HepG2 (cell line): Measurements from ENCODE around the gene KCNQ1OT1.

Source experiments
- KMT2B ChIP-seq: IDR thresholded peaks from 2 replicates; pipeline ENCODE4 v1.6.1; 2016; ENCODE audit warnings: missing genetic modification reagents, missing compliant biosample characterization
- TBL1XR1 ChIP-seq: fragments of 150-350 bp; IDR thresholded peaks from 2 replicates; pipeline ENCODE4 v1.6.1; 2014; ENCODE audit warnings: borderline replicate concordance, low read length; ENCODE audit not compliant: partially characterized antibody
- U2AF1 ChIP-seq: fragments of 200-400 bp; formaldehyde crosslinking; optimal IDR thresholded peaks from 2 replicates; pipeline ENCODE3; 2017; ENCODE audit warnings: mild to moderate bottlenecking, low read depth, low read length
- ZNF383 ChIP-seq: sonication (generic); formaldehyde crosslinking; IDR thresholded peaks from 2 replicates; pipeline ENCODE4 v1.4.0; 2020; ENCODE audit warnings: missing genetic modification reagents, mild to moderate bottlenecking, borderline replicate concordance
- TF ChIP-seq, protein P1 (sequence below): sonication (generic); formaldehyde crosslinking; IDR thresholded peaks from 2 replicates; pipeline ENCODE4 v1.4.0; 2020; ENCODE audit warnings: missing genetic modification reagents, borderline replicate concordance
- TF ChIP-seq, protein P2 (sequence below): sonication (generic); formaldehyde crosslinking; IDR thresholded peaks from 2 replicates; pipeline ENCODE4 v1.4.0; 2020; ENCODE audit warnings: mild to moderate bottlenecking, low read depth, missing genetic modification reagents
- TF ChIP-seq, protein P3 (sequence below): sonication (generic); formaldehyde crosslinking; IDR thresholded peaks from 2 replicates; pipeline ENCODE4 v1.4.0; 2020; ENCODE audit warnings: missing genetic modification reagents, mild to moderate bottlenecking, borderline replicate concordance
- TF ChIP-seq, protein P4 (sequence below): sonication (generic); formaldehyde crosslinking; IDR thresholded peaks from 2 replicates; pipeline ENCODE4 v1.5.0; 2020; ENCODE audit warnings: mild to moderate bottlenecking, missing genetic modification reagents, moderate library complexity

DNA sequence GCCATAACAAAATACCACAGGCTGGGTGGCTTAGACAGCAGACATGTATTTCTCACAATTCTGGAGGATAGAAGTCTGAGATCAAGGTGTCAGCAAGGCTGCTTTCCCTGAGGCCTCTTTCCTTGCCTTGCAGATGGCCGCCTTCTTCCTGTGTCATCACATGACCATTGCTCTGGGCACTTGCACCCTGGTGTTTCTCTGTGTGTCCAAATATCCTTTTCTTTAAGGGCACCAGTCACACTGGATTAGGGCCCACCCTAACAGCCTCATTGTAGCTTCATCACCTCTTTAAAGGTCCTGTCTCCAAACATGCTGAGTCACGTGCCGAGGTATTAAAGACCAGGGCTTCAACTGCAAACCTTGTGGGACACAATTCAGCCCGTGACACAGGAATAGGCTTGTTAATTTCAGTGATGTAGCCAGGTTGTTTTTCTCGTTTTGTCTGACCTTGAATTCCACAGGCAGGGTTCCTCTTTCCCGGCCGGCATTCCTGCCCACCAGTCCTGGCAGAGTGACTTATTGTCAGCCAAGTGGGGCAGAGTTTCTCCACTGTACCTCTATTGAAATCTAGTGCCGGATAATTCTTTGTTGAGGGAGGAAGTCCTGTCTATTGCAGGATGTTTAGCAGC lies 100.1 kb downstream of the KCNQ1OT1 start:
- no peak for TF ChIP-seq U2AF1
- TF ChIP-seq, protein P1, sequence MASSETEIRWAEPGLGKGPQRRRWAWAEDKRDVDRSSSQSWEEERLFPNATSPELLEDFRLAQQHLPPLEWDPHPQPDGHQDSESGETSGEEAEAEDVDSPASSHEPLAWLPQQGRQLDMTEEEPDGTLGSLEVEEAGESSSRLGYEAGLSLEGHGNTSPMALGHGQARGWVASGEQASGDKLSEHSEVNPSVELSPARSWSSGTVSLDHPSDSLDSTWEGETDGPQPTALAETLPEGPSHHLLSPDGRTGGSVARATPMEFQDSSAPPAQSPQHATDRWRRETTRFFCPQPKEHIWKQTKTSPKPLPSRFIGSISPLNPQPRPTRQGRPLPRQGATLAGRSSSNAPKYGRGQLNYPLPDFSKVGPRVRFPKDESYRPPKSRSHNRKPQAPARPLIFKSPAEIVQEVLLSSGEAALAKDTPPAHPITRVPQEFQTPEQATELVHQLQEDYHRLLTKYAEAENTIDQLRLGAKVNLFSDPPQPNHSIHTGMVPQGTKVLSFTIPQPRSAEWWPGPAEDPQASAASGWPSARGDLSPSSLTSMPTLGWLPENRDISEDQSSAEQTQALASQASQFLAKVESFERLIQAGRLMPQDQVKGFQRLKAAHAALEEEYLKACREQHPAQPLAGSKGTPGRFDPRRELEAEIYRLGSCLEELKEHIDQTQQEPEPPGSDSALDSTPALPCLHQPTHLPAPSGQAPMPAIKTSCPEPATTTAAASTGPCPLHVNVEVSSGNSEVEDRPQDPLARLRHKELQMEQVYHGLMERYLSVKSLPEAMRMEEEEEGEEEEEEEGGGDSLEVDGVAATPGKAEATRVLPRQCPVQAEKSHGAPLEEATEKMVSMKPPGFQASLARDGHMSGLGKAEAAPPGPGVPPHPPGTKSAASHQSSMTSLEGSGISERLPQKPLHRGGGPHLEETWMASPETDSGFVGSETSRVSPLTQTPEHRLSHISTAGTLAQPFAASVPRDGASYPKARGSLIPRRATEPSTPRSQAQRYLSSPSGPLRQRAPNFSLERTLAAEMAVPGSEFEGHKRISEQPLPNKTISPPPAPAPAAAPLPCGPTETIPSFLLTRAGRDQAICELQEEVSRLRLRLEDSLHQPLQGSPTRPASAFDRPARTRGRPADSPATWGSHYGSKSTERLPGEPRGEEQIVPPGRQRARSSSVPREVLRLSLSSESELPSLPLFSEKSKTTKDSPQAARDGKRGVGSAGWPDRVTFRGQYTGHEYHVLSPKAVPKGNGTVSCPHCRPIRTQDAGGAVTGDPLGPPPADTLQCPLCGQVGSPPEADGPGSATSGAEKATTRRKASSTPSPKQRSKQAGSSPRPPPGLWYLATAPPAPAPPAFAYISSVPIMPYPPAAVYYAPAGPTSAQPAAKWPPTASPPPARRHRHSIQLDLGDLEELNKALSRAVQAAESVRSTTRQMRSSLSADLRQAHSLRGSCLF (CRISPR knock-in tag), result no peak
- TF ChIP-seq KMT2B, result no peak
- TF ChIP-seq, protein P2, sequence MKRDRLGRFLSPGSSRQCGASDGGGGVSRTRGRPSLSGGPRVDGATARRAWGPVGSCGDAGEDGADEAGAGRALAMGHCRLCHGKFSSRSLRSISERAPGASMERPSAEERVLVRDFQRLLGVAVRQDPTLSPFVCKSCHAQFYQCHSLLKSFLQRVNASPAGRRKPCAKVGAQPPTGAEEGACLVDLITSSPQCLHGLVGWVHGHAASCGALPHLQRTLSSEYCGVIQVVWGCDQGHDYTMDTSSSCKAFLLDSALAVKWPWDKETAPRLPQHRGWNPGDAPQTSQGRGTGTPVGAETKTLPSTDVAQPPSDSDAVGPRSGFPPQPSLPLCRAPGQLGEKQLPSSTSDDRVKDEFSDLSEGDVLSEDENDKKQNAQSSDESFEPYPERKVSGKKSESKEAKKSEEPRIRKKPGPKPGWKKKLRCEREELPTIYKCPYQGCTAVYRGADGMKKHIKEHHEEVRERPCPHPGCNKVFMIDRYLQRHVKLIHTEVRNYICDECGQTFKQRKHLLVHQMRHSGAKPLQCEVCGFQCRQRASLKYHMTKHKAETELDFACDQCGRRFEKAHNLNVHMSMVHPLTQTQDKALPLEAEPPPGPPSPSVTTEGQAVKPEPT, result no peak
- TF ChIP-seq, protein P3, sequence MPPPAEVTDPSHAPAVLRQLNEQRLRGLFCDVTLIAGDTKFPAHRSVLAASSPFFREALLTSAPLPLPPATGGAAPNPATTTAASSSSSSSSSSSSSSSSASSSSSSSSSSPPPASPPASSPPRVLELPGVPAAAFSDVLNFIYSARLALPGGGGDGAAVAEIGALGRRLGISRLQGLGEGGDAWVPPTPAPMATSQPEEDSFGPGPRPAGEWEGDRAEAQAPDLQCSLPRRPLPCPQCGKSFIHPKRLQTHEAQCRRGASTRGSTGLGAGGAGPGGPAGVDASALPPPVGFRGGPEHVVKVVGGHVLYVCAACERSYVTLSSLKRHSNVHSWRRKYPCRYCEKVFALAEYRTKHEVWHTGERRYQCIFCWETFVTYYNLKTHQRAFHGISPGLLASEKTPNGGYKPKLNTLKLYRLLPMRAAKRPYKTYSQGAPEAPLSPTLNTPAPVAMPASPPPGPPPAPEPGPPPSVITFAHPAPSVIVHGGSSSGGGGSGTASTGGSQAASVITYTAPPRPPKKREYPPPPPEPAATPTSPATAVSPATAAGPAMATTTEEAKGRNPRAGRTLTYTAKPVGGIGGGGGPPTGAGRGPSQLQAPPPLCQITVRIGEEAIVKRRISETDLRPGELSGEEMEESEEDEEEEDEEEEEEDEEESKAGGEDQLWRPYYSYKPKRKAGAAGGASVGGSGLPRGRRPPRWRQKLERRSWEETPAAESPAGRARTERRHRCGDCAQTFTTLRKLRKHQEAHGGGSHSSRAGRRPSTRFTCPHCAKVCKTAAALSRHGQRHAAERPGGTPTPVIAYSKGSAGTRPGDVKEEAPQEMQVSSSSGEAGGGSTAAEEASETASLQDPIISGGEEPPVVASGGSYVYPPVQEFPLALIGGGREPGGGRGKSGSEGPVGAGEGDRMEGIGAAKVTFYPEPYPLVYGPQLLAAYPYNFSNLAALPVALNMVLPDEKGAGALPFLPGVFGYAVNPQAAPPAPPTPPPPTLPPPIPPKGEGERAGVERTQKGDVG (CRISPR knock-in tag), result no peak
- TF ChIP-seq TBL1XR1, result no peak
- TF ChIP-seq, protein P4, sequence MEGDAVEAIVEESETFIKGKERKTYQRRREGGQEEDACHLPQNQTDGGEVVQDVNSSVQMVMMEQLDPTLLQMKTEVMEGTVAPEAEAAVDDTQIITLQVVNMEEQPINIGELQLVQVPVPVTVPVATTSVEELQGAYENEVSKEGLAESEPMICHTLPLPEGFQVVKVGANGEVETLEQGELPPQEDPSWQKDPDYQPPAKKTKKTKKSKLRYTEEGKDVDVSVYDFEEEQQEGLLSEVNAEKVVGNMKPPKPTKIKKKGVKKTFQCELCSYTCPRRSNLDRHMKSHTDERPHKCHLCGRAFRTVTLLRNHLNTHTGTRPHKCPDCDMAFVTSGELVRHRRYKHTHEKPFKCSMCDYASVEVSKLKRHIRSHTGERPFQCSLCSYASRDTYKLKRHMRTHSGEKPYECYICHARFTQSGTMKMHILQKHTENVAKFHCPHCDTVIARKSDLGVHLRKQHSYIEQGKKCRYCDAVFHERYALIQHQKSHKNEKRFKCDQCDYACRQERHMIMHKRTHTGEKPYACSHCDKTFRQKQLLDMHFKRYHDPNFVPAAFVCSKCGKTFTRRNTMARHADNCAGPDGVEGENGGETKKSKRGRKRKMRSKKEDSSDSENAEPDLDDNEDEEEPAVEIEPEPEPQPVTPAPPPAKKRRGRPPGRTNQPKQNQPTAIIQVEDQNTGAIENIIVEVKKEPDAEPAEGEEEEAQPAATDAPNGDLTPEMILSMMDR (CRISPR knock-in tag), result no peak
- TF ChIP-seq ZNF383 (CRISPR knock-in tag), result no peak
